OCI-LY3 (cell line): ENCODE results near the gene BLM.

ENCODE experiments used
- CTCF ChIP-seq: fragments of 200-600, 300-600 bp; sonication (generic); IDR thresholded peaks from 2 replicates; pipeline ENCODE4 v1.5.1; 2014; ENCODE audit warnings: antibody characterized with exemption, low read length, low read depth
- EZH2phosphoT487 ChIP-seq: fragments of 200-600 bp; shearing (Covaris generic); IDR thresholded peaks from 2 replicates; pipeline ENCODE4 v1.6.1; 2018; ENCODE audit warnings: antibody characterized with exemption, mixed run types, low read depth

DNA sequence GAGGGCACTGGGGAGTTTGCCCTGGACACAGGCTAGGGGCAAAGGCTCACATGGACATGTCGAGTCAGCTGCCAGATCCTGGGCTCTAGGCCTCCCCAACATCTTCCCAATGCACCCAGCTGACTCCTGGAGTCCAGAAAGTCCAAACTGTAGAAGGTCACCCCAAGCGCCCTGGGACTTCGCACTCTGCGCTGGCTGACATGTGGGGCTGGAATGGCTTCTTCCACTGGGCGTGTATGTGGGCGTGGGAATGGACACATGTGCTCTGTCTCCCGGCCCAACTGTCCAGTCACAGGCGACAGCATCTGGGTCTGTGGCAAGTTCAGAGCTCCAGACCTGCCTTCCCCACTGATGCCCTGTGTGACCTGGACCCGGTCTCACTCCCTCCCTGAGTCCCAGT lies 138.0 kb downstream of the BLM start:
- TF ChIP-seq CTCF: no peak
- TF ChIP-seq EZH2phosphoT487: no peak
